ENCODE data around the gene SLC12A7.

GRCh38 chr5:1045960-1046560 is 65.8 kb downstream of the SLC12A7 start:
- TF ChIP-seq POLR2A (IDR thresholded peaks at IDR 0.05) (no peak), CTCF (IDR thresholded peaks at IDR 0.05) (no peak), EP300 (IDR thresholded peaks at IDR 0.05) (no peak), POLR2AphosphoS5 (IDR thresholded peaks at IDR 0.05) (no peak)

Measured in suprapubic skin (tissue), 4 donors.